GM12891 (cell line): ENCODE data around the gene GPC5.

Experiments
- DNase-seq: peaks from one replicate; pipeline ENCODE4 v3.0.0; 2011; ENCODE audit warnings: low spot score; ENCODE audit not compliant: insufficient read length
- FAIRE-seq: peaks from 2 replicates; lab custom pipeline; 2011; peaks lifted over from hg19 to GRCh38; lab: Jason Lieb, UNC
- PAX5 ChIP-seq: IDR thresholded peaks from 2 replicates; pipeline ENCODE4 v1.6.1; 2011; ENCODE audit warnings: low read length, moderate library complexity, mild to moderate bottlenecking; ENCODE audit not compliant: insufficient read depth, severe bottlenecking
- POLR2A ChIP-seq: IDR thresholded peaks from 2 replicates; pipeline ENCODE4 v1.6.1; 2011; ENCODE audit warnings: low read depth, low read length, control low read depth
- POLR2AphosphoS5 ChIP-seq: IDR thresholded peaks from 2 replicates; pipeline ENCODE4 v1.6.1; 2011; ENCODE audit warnings: low read depth, low read length, control low read depth
- POU2F2 ChIP-seq: IDR thresholded peaks from 2 replicates; pipeline ENCODE4 v1.6.1; 2011; ENCODE audit warnings: low read depth, mild to moderate bottlenecking, control low read depth, low read length, moderate library complexity
- SPI1 ChIP-seq: IDR thresholded peaks from 2 replicates; pipeline ENCODE4 v1.6.1; 2011; ENCODE audit warnings: low read depth, low read length, control low read depth
- TAF1 ChIP-seq: IDR thresholded peaks from 2 replicates; pipeline ENCODE4 v1.6.1; 2011; ENCODE audit warnings: low read depth, low read length, control low read depth

Gene GPC5

DNA sequence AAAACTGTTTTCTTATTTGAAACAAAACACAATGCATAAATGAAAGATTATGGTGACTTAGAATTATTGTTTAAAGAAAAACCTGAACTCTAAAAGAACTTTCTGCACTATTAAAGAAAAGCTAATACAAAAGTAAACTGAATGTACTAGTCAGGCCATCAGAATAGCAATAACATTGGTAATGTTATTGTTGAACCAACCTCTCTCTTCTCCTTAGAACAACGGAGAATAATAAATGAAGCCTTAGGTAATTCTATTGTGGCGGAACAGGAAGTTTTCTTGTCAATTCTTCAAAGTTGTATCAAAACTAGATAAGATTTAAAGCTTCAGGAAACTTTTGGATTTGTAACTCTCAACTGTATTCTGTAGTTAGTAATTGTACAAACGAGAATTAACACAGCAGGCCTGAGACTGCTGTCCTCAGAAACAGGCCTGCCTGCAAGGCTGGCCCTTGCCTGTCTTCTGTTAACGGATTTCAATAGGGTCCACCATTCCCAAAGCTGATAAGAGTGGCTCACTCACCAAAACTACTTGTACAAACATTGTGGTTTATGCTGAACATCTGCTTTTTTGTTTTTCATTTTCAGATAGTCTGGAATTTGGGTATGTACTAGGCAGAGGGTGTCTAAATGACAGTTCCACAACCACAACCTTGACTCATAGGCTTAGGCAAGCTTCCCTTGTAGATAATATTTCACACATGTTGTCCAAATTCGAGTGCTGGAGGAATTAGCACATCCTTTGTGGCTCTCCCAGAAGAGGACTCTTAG lies 825.8 kb downstream of the GPC5 start:
- DNase-seq (no peak), FAIRE-seq (no peak)
- TF ChIP-seq POLR2AphosphoS5: no peak
- no peak for TF ChIP-seq TAF1
- TF ChIP-seq SPI1: no peak
- TF ChIP-seq PAX5: no peak
- no peak for TF ChIP-seq POLR2A

DNA sequence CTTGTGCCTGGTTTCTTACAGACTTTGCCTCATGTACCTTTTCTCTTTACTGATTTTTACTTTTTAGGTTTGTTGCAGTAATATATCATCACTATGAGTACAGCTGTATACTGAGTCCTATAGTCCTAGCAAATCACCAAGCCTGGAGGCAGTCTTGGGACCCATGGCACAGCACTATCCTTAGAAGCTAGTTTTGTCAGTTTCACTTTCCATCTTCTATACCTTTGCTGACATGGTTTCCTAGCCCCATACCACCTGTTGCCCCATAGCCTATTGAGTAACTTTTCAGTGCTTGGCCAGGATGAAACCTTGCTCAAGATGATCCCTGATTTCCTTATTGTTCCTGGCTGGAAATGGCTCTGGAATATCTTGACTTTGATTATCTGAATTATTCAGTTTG lies 826.4 kb downstream of the GPC5 start:
- no peak for TF ChIP-seq TAF1
- TF ChIP-seq SPI1: no peak
- no peak for TF ChIP-seq POLR2AphosphoS5
- no peak for TF ChIP-seq PAX5
- no peak for TF ChIP-seq POU2F2
- no peak for TF ChIP-seq POLR2A
- DNase-seq: no peak
- FAIRE-seq: no peak

DNA sequence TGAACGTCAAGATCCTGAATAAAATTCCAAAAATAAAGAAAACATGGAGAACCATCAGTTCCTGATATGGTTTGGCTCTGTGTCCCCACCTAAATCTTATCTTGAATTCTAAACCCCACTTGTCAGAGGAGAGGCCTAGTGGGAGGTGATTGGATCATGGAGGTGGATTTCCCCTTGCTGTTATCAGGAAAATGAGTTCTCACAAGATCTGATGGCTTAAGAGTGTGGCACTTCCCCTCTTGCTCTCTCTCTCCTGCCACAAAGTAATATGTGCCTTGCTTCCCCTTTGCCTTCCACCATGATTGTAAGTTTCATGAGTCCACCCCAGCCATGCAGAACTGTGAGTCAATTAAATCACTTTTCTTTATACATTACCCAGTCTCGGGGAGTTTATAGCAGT lies 827.4 kb downstream of the GPC5 start:
- TF ChIP-seq PAX5: no peak
- no peak for TF ChIP-seq TAF1
- no peak for TF ChIP-seq POLR2A
- TF ChIP-seq SPI1: no peak
- no peak for TF ChIP-seq POLR2AphosphoS5
- TF ChIP-seq POU2F2: no peak
- DNase-seq: no peak
- FAIRE-seq: no peak

DNA sequence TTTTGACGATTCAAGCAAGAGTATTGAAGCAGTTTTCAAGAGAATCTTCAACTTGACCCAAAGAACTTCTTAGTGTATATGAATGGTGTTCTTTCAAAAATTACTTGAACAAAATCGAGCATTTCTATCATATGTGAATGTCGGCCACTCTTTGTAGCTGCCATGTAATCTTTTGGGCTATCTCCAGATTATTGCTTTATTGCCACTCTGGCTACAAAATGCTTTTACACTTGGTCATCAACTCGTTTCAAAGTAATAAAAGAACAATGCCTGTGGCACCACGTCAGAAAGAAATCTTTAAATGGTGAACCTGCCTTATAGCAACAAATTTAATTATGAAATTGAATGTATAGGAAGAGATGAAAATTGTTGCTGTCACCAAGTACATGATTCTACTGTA lies 834.5 kb downstream of the GPC5 start:
- DNase-seq (no peak), FAIRE-seq (no peak)
- TF ChIP-seq POLR2AphosphoS5 (no peak), POU2F2 (no peak), SPI1 (no peak), PAX5 (no peak), TAF1 (no peak), POLR2A (no peak)

DNA sequence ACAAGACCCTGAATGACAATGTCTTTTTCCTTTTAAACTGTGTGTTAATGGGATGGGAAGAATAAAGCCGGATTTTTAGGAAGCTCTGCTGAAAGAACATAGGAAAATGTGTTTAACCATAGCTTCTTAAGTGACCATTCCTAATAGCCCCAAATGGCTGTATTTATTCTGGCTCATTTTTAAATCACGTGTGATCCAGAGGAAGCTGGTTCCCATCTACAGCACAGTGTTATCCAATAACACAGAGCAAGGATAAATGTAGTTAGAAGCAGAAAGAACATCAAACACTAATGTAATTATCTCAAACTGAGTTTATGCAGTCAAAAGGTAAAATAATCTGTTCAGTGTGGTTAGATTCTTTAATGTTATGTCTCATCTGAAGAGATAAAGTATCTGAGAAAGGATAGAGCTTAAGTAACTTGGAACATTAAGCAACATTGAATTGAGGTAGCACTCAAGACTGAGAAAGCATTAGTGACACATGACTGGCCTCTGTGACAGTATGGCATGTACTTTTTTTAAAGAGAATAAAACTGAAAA lies 853.3 kb downstream of the GPC5 start:
- no peak for DNase-seq
- TF ChIP-seq POLR2AphosphoS5 (no peak), SPI1 (no peak), TAF1 (no peak), POU2F2 (no peak), PAX5 (no peak)
- FAIRE-seq: no peak

DNA sequence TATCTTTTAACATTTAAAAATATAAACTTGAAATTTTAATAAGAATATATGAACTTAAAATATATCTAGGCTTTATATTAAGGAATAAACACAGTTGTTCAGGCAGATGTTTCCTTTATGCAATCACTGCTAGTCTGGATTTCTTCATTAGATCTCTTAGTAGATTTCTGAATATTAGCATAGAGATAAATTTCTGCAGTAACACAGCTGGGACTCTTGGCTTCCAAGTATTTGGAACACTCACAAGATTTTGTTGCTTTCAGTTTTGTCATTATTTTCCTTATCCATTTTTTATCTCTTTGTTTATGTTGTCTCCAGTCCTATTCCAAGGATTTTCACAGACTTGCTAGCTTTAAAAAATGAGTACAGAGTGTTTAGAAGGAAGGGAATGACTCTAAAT lies 857.1 kb downstream of the GPC5 start:
- no peak for FAIRE-seq
- DNase-seq: no peak
- TF ChIP-seq PAX5: no peak
- no peak for TF ChIP-seq POLR2A
- TF ChIP-seq POU2F2: no peak
- no peak for TF ChIP-seq SPI1
- TF ChIP-seq POLR2AphosphoS5: no peak
- no peak for TF ChIP-seq TAF1

DNA sequence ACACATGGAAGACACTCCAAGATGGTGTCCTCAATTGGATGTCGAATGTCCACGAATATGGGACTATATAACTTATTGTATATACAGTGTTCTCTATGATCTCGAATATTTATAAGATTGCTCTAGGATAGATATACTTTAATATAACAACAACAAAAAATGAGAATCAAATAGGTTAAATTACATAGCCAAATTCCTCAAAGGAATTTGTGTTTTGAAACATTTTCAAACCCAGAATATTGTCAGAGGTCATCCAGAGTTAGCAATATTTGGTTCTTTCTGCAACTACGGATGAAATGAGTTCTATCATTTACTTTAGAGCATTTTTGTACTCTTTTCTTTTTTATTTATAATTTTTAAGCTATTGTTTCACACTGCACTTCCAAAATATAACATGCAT lies 857.8 kb downstream of the GPC5 start:
- no peak for TF ChIP-seq TAF1
- TF ChIP-seq SPI1: no peak
- no peak for TF ChIP-seq POU2F2
- no peak for TF ChIP-seq PAX5
- TF ChIP-seq POLR2A: no peak
- no peak for TF ChIP-seq POLR2AphosphoS5
- FAIRE-seq: no peak
- no peak for DNase-seq

DNA sequence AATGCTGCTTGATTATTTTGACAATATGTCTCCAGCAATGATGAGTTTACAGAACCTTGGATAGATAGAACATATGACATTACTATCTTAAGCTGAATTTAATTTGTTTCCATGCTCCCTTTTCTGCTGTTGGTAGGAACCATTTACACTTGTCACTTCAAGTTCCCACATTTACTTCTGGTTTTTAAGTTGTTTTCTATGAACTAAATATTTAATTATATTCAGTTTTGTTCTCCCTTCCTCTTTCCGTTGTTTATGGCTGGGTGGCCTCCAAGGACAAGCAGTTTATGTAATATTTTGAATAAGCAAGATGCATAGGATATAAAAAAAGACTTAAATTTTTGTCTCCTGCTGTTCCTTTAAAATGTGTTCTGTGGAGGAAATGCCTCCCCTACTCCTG lies 860.6 kb downstream of the GPC5 start:
- no peak for DNase-seq
- no peak for TF ChIP-seq SPI1
- TF ChIP-seq PAX5: no peak
- TF ChIP-seq TAF1: no peak
- no peak for TF ChIP-seq POU2F2
- TF ChIP-seq POLR2AphosphoS5: no peak
- TF ChIP-seq POLR2A: no peak
- FAIRE-seq: no peak

DNA sequence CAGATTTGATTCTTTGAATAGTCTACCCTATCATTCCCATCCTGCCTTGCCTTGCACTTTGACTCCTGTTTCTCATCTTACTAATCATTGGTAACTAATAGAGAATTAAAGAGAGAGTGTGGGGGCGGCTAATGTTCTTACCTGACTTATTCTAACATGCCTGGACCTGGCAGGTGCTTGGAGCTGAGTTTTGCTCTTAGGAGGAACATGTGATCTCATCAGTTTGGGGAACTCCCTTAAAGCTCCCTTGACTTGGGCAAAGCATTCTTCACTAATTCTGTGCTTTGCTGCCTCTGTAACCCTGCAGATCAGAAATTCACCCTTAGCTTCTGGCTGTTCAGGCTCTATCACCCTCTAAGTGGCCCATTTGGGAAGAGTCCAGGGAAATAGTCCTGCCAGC lies 861.1 kb downstream of the GPC5 start:
- TF ChIP-seq PAX5 (no peak), POU2F2 (no peak), POLR2A (no peak), TAF1 (no peak), POLR2AphosphoS5 (no peak), SPI1 (no peak)
- FAIRE-seq (no peak), DNase-seq (no peak)

DNA sequence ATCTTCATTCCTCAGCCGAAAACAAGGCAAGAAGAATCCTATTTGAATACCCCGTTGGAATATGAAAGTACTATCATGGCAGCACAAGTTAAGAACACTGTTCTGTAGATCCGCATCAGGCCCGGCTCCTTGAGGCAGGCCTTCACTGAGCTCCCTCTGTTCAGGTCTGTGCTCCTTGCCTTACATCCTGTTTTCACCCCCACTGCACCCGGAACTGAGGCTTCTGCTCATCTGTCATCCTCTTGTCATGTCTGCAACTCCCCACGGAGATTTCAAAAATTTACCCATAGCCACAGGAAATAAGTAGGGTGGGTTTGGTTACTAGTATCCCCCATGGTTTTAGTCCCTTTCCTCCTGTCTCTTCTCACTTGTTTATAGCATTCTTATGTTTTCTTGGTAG lies 861.9 kb downstream of the GPC5 start:
- no peak for FAIRE-seq
- no peak for DNase-seq
- no peak for TF ChIP-seq POLR2AphosphoS5
- TF ChIP-seq POLR2A: no peak
- no peak for TF ChIP-seq PAX5
- no peak for TF ChIP-seq POU2F2
- no peak for TF ChIP-seq TAF1
- no peak for TF ChIP-seq SPI1
